GM12878 (cell line): ENCODE measurements around the gene CAMK2A. TPM values are rescaled to one million over a fixed set of nuclear protein-coding genes. Genes with fewer than 3 reads are reported as not detected.

ENCODE experiments used
- ATAC-seq: fragments of 200-7000 bp; cut with Tn5 transposase; 3 replicates; pipeline ENCODE4 v1.9.1; 2020; ENCODE audit warnings: mild to moderate bottlenecking, moderate library complexity
- BruUV-seq: library from RNA; stranded (reverse); fragments of 400-500 nt; replicated peaks from 2 replicates; lab custom pipeline; 2021; lab: Mats Ljungman, UMichigan
- CTCF ChIA-PET: fragments of 300-600 bp; sonication (Branson Sonifier 250); formaldehyde crosslinking; extraction: SDS; loops from one replicate; lab custom pipeline; 2021; ENCODE audit warnings: inconsistent platforms; lab: Yijun Ruan, JAX
- POLR2A ChIA-PET: fragments of 350-600 bp; formaldehyde crosslinking; extraction: SDS; loops from one replicate; lab custom pipeline; 2021; ENCODE audit warnings: inconsistent platforms; lab: Charles Lee
- RAD21 ChIA-PET: fragments of 300-600 bp; sonication (Branson Sonifier 250); formaldehyde crosslinking; loops from one replicate; lab custom pipeline; 2023; ENCODE audit warnings: antibody characterized with exemption; ENCODE audit not compliant: unreplicated experiment; lab: Charles Lee
- SMC1A ChIA-PET: fragments of 300-600 bp; sonication (Branson Sonifier 250); formaldehyde crosslinking; loops from one replicate; lab custom pipeline; 2023; ENCODE audit not compliant: unreplicated experiment, uncharacterized antibody; lab: Charles Lee
- DNase-seq: peaks from one replicate; pipeline ENCODE4 v3.0.0-alpha.2; 2011; ENCODE audit warnings: low read depth, low spot score
- FAIRE-seq: peaks from 3 replicates; lab custom pipeline; 2011; peaks lifted over from hg19 to GRCh38; lab: Jason Lieb, UNC
- H2AFZ ChIP-seq: 2 replicates; pipeline ENCODE4 v1.6.0; 2011; ENCODE audit warnings: low read depth, low read length, control low read depth; ENCODE audit not compliant: control insufficient read depth
- H3K27ac ChIP-seq: 2 replicates; pipeline ENCODE4 v1.5.1; 2011; ENCODE audit warnings: control low read depth; ENCODE audit not compliant: control insufficient read depth, insufficient read depth
- H3K27me3 ChIP-seq, 2 experiments: replicated peaks in 1 of 2; 2 replicates each; pipeline versions ENCODE4 v1.6.0 to v1.6.1; 2011; ENCODE audit warnings: low read length in 1 of 2; ENCODE audit not compliant: control insufficient read depth in 2 of 2, insufficient read depth in 2 of 2
- H3K36me3 ChIP-seq, 2 experiments: 2 replicates each; pipeline ENCODE4 v1.5.1; 2011; ENCODE audit warnings: low read length in 1 of 2; ENCODE audit not compliant: control insufficient read depth in 2 of 2, insufficient read depth in 2 of 2
- H3K4me1 ChIP-seq: 2 replicates; pipeline ENCODE4 v1.6.1; 2011; ENCODE audit warnings: mild to moderate bottlenecking, low read length, moderate library complexity, mixed read lengths; ENCODE audit not compliant: control insufficient read depth, insufficient read depth
- H3K4me2 ChIP-seq: 2 replicates; pipeline ENCODE4 v1.6.0; 2011; ENCODE audit warnings: control low read depth; ENCODE audit not compliant: control insufficient read depth, insufficient read depth
- H3K4me3 ChIP-seq: fragments of 200-600 bp; sonication (generic); 2 replicates; pipeline ENCODE4 v1.5.1; 2016
- H3K79me2 ChIP-seq: 2 replicates; pipeline ENCODE4 v1.6.0; 2011; ENCODE audit warnings: low read length; ENCODE audit not compliant: control insufficient read depth, insufficient read depth
- H3K9ac ChIP-seq: 2 replicates; pipeline ENCODE4 v1.8.0; 2011; ENCODE audit warnings: low read length, control low read depth, mixed read lengths; ENCODE audit not compliant: control insufficient read depth, insufficient read depth
- H3K9me3 ChIP-seq: replicated peaks from 3 replicates; pipeline ENCODE4 v1.5.1; 2011; ENCODE audit warnings: mild to moderate bottlenecking, low read length; ENCODE audit not compliant: control insufficient read depth, insufficient read depth
- H4K20me1 ChIP-seq: 2 replicates; pipeline ENCODE4 v1.6.0; 2011; ENCODE audit not compliant: control insufficient read depth, insufficient read depth
- HDAC2 ChIP-seq: fragments of 200-600 bp; sonication (generic); IDR thresholded peaks from 2 replicates; pipeline ENCODE4 v1.6.1; 2017
- KAT2A ChIP-seq: conservative IDR thresholded peaks from 2 replicates; pipeline ENCODE4 v1.6.1; 2011; ENCODE audit warnings: low read depth, low read length; ENCODE audit not compliant: control insufficient read depth
- MTA2 ChIP-seq: fragments of 450-650 bp; IDR thresholded peaks from 2 replicates; pipeline ENCODE4 v1.6.1; 2016; ENCODE audit warnings: low read depth, mild to moderate bottlenecking, moderate library complexity
- MTA3 ChIP-seq: IDR thresholded peaks from 2 replicates; pipeline ENCODE4 v1.6.1; 2012; ENCODE audit warnings: low read length, inconsistent platforms, borderline replicate concordance
- MYC ChIP-seq: IDR thresholded peaks from 2 replicates; pipeline ENCODE4 v1.6.1; 2011; ENCODE audit warnings: mild to moderate bottlenecking, low read length, moderate library complexity, inconsistent platforms; ENCODE audit not compliant: insufficient read depth, insufficient replicate concordance, insufficient read length, severe bottlenecking
- POLR2AphosphoS5 ChIP-seq: IDR thresholded peaks from 2 replicates; pipeline ENCODE4 v1.6.1; 2011; ENCODE audit warnings: mild to moderate bottlenecking, low read length, inconsistent platforms
- RAD21 ChIP-seq: IDR thresholded peaks from 2 replicates; pipeline ENCODE4 v1.6.1; 2011; ENCODE audit warnings: mild to moderate bottlenecking, low read depth, low read length, moderate library complexity; ENCODE audit not compliant: insufficient read depth
- SREBF2 ChIP-seq: IDR thresholded peaks from 2 replicates; pipeline ENCODE4 v1.6.1; 2012; ENCODE audit warnings: mild to moderate bottlenecking, low read length
- ZNF274 ChIP-seq: IDR thresholded peaks from one replicate; pipeline ENCODE4 v1.8.0; 2011; ENCODE audit not compliant: insufficient read length, insufficient read depth
- WGBS: methylation state at CpG from one replicate; pipeline ENCODE4 v1.1.6; 2016; ENCODE audit warnings: low lambda C conversion rate; ENCODE audit not compliant: insufficient replicate concordance, insufficient coverage; ENCODE audit errors: missing lambda C conversion rate; 5-methylcytosine and 5-hydroxymethylcytosine counted together
- in situ Hi-C: fragments of 300-500 bp; cut with MboI; formaldehyde crosslinking; loops from 9 replicates; pipeline ENCODE4 v1.14.3; 2018; ENCODE audit warnings: mixed read lengths
- intact Hi-C: fragments of 100-400 bp; cut with micrococcal nuclease; formaldehyde crosslinking; loops from one replicate; pipeline ENCODE4 v1.14.2; 2022; ENCODE audit not compliant: unreplicated experiment
- polyA plus RNA-seq, 11 experiments: library from polyadenylated mRNA; depleted of rRNA in 4 of 11; unstranded in 6 of 11; stranded (reverse) in 5 of 11; fragments of >200 nt; fragmentation: Nextera tagmentation in 4 of 11; fragmentation: Illumina TruSeq in 1 of 11; extraction: Ambion mirVana in 4 of 11; extraction: Trizol in 1 of 11; gene quantifications; 1 replicate in 1 of 11; 2 replicates in 10 of 11; pipeline versions ENCODE4 v1.2.1 to v1.2.3, GENCODE V29; 2011 to 2016; ENCODE audit warnings: inconsistent platforms in 2 of 11, missing spikeins in 2 of 11, low read depth in 1 of 11
- total RNA-seq, 4 experiments: library from RNA; depleted of rRNA in 3 of 4; stranded (reverse); fragments of >200 nt in 3 of 4; fragmentation: Illumina TruSeq in 1 of 4; extraction: Trizol in 1 of 4; gene quantifications; 2 replicates each; pipeline versions ENCODE4 v1.2.1 to v1.2.3, GENCODE V29; 2013 to 2021
- TF ChIP-seq, protein P1 (sequence below): IDR thresholded peaks from 2 replicates; pipeline ENCODE4 v1.6.1; 2012; ENCODE audit warnings: low read depth, low read length, improper control_type of control experiment

CAMK2A gene
- total and polyA plus RNA-seq, 10 of the 15 experiments (the other 5 are each of a cell fraction or from before 2014, with no cell fraction given), result 0.11 TPM; not detected in 9

DNA sequence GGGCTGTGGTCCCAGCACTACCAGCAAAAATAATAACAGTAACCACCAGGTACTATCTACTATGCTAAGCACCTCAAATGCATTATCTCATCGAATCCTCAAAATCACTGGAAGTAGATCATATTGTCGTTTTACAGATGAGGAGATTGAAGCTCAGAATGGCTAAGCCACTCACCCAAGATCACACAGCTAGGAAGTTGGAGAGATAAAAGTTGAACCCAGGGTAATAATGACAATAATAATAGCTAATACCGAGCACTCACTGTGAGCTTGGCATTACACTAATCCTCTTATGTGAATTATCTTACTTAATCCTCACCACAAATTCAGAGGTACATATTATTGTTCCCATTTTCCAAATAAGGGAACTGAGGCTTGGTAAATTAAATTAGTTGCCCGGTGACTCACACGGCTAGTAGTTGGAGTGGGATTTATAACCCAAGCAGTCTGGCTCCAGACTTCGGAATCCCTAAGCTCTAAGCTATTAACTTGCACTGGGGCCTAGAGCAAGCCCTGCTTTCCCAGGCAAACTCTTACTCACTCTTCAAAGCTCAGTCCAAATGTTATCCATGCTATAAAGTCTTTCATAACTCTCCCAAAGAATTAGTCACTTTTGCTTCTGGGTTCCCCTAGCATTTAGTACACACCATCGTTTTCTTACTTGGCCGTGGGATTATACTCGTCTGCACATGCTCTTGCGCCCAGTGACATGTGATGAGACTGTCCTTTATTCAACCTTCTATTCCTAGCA, 9.3 kb upstream of the CAMK2A start:
- ATAC-seq, result no peak
- TF ChIP-seq HDAC2, result no peak
- TF ChIP-seq, protein P1, sequence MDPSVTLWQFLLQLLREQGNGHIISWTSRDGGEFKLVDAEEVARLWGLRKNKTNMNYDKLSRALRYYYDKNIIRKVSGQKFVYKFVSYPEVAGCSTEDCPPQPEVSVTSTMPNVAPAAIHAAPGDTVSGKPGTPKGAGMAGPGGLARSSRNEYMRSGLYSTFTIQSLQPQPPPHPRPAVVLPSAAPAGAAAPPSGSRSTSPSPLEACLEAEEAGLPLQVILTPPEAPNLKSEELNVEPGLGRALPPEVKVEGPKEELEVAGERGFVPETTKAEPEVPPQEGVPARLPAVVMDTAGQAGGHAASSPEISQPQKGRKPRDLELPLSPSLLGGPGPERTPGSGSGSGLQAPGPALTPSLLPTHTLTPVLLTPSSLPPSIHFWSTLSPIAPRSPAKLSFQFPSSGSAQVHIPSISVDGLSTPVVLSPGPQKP, result no peak
- TF ChIP-seq POLR2AphosphoS5, result no peak
- TF ChIP-seq ZNF274, result no peak
- TF ChIP-seq MTA3, result no peak
- TF ChIP-seq MYC, result no peak
- TF ChIP-seq MTA2, result no peak
- no peak for TF ChIP-seq RAD21
- TF ChIP-seq SREBF2, result no peak
- no peak for TF ChIP-seq KAT2A
- WGBS, result 56% methylated on average over 10 of the region's 10 CpGs
- Histone ChIP-seq H3K36me3 (no peaks in the 10 kb centered on the region), H4K20me1 (no peaks in the 10 kb centered on the region; the same call in 1 of the 2 replicates), H3K4me3 (no peak overlapping the region), H3K4me1 (no peaks in the 10 kb centered on the region), H3K27me3 (peaks cover 0 to 4% of the 10 kb centered on the region in 2 experiments; a peak in 3 of 4 replicates), H3K4me2 (no peak overlapping the region), H3K9me3 (no peaks in the 10 kb centered on the region), H3K27ac (no peak overlapping the region), H3K9ac (no peak overlapping the region), H2AFZ (no peak overlapping the region), H3K79me2 (no peaks in the 10 kb centered on the region)
- RAD21 ChIA-PET, result no interaction called here
- SMC1A ChIA-PET, result interaction anchor here (0.5 to 1.4 kb wide), 3 partner anchors 17 to 83 kb away, joined by 3 read pairs; no protein-coding TSS in a partner anchor
- in situ Hi-C loops, result no loop called here
- intact Hi-C loops, result no loop called here
- FAIRE-seq, result no peak
- no peak for DNase-seq
- POLR2A ChIA-PET, result no interaction called here
- CTCF ChIA-PET, result no interaction called here
- no TSS peak for BruUV-seq
